Activated CD4-positive, CD25-positive, alpha-beta regulatory T cell treated with anti-CD3 and anti-CD28 coated beads, Interleukin-2, amount 50 U/mL, for 24 hours (primary cell): ENCODE measurements around the gene LAMB3.

Source experiments
- ATAC-seq, 2 donors: fragments of 150-1000 bp; cut with Tn5 transposase; one replicate each; pipeline ENCODE4 v1.10.0; 2021; ENCODE audit warnings: mild to moderate bottlenecking in 1 of 2, moderate library complexity in 1 of 2

LAMB3 gene

GRCh38 chr1:209630383-209631225 is 21.6 kb downstream of the LAMB3 start:
- no peak for ATAC-seq

GRCh38 chr1:209629621-209630382 is 22.4 kb downstream of the LAMB3 start:
- ATAC-seq, result no peak

- no peak for ATAC-seq
Measured at GRCh38 chr1:209628618-209629299, 23.5 kb downstream of the LAMB3 start.

- peak; percentile 75 to 77 for ATAC-seq
Measured at GRCh38 chr1:209627732-209628196, 24.5 kb downstream of the LAMB3 start.

- peak in 1 of 2 donors; percentile 18 for ATAC-seq
Measured at GRCh38 chr1:209627027-209627731, 25.0 kb downstream of the LAMB3 start.

- ATAC-seq, result no peak
Measured at GRCh38 chr1:209626346-209627026, 25.7 kb downstream of the LAMB3 start.

- no peak for ATAC-seq
Measured at GRCh38 chr1:209625791-209626285, 26.4 kb downstream of the LAMB3 start.

- no peak for ATAC-seq
Measured at GRCh38 chr1:209624558-209625549, 27.4 kb downstream of the LAMB3 start.

- no peak for ATAC-seq
Measured at GRCh38 chr1:209622841-209623829, 29.1 kb downstream of the LAMB3 start.

GRCh38 chr1:209621741-209622655 is 30.2 kb downstream of the LAMB3 start:
- ATAC-seq, result no peak

- ATAC-seq, result no peak
Measured at GRCh38 chr1:209621286-209621685, 30.9 kb downstream of the LAMB3 start.

- no peak for ATAC-seq
Measured at GRCh38 chr1:209620487-209620884, 31.7 kb downstream of the LAMB3 start.

GRCh38 chr1:209619696-209620486 is 32.3 kb downstream of the LAMB3 start:
- no peak for ATAC-seq

GRCh38 chr1:209618756-209619420 is 33.3 kb downstream of the LAMB3 start:
- no peak for ATAC-seq

- ATAC-seq, result no peak
Measured at GRCh38 chr1:209618291-209618690, 33.9 kb downstream of the LAMB3 start.

GRCh38 chr1:209617755-209618154 is 34.5 kb downstream of the LAMB3 start:
- no peak for ATAC-seq
